ENCODE measurements around the gene TCEAL2.

TCEAL2 gene

DNA sequence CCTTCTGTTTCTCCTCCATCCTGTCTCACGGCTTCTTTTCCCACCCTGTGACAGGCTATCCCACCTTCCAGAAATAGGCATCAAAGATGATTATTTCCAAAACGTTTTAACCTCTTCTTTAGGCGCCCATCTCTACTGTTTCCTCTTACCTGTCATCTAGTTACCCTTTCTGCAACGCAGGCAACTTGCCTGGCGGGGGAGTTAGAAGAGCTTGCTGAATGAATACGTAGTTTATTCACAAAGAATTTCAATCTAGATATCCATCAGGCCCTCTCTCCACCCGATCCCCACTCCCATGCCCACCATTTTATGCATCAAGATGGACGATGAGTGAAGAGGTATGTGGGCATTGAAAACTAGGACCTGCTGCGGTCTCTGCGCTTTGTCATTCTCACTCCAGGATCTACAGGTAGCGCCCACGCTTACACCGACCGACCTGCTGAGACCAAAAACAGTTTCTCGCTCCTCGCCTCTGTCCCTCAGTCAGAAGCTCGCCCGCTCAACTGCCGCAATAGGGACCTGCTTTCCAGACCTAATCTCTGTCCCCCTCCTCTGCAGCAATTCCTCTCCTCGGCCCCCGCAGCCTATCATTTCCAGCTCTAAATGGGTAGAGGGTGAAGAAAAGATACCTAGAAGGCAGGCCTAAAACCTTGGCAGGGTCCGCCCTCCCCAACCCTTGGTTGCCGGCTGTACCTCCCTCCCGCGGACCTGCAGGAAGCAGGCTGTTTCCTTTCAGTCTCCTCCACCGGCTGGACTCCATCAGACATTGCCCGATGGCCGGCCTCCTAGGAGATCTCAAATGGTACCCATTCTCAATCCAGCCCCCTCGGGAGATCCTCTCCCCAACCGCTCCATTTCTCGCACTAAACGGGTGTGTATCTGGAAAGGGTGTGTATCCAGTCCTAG lies 29.7 kb downstream of the TCEAL2 start:
- H3K4me3 ChIP-seq (ENCODE audit: low read depth in 1 of 2, low read length in 1 of 2), result no peak overlapping the region
- peaks cover 31% of the 10 kb centered on the region for H3K27me3 ChIP-seq
- H3K9me3 ChIP-seq, result no peaks in the 10 kb centered on the region
- no peak overlapping the region for H3K27ac ChIP-seq
- TF ChIP-seq CTCF (IDR thresholded peaks at IDR 0.05), result no peak
- no peaks in the 10 kb centered on the region for H3K36me3 ChIP-seq
- H3K4me1 ChIP-seq (ENCODE audit: control insufficient read depth in 1 of 2, insufficient read depth in 1 of 2, low read depth in 1 of 2, low read length in 1 of 2), result no peaks in the 10 kb centered on the region

DNA sequence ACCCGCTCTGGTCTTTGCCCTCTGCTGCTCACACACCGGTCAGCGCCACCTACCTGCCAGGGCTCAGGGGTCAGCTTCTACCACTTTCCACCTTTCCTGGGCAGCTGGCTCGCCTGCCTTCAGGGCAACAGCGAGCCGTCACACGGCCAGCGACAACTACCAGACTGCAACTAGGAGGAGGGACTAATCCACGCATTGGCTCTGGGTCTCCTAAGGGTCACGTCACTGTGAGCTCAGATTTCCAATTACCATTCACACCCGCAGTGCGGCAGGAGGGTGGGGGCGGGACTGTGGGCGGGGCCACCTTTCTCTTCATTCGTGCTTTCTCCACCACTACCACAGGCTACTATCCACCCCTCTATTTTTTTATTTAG lies 30.3 kb downstream of the TCEAL2 start, which contains the start of gene BEX5:
Gene BEX5 (minus strand): TSS at position 172 of the 374 bp plus-strand sequence. CDS start 1,712 bp downstream, outside the sequence.
- H3K27ac ChIP-seq, result no peak within 1 kb of the TSS
- H3K4me1 ChIP-seq (ENCODE audit: control insufficient read depth in 1 of 2, insufficient read depth in 1 of 2, low read depth in 1 of 2, low read length in 1 of 2), result no peaks in the 10 kb centered on the region
- peaks cover 31% of the 10 kb centered on the region for H3K27me3 ChIP-seq
- no peak within 1 kb of the TSS for H3K4me3 ChIP-seq (ENCODE audit: low read depth in 1 of 2, low read length in 1 of 2)
- TF ChIP-seq CTCF (IDR thresholded peaks at IDR 0.05), result no peak
- H3K36me3 ChIP-seq, result no peaks in the 10 kb centered on the region
- H3K9me3 ChIP-seq, result no peaks in the 10 kb centered on the region
